Gastroesophageal sphincter (tissue), 3 donors: ENCODE data around the gene HS1BP3.

Experiments
- CTCF ChIP-seq, 4 experiments: fragments of 200-600 bp in 2 of 4; fragments of 450-650 bp in 2 of 4; sonication (generic) in 1 of 4; IDR thresholded peaks; one replicate each; pipeline ENCODE4 v1.5.1; 2017 to 2019; ENCODE audit warnings: antibody characterized with exemption in 4 of 4, mild to moderate bottlenecking in 2 of 4, moderate library complexity in 2 of 4
- EP300 ChIP-seq: sonication (generic); formaldehyde crosslinking; IDR thresholded peaks from one replicate; pipeline ENCODE4 v1.6.1; 2017; ENCODE audit warnings: antibody characterized with exemption, mild to moderate bottlenecking
- POLR2AphosphoS5 ChIP-seq: sonication (generic); formaldehyde crosslinking; IDR thresholded peaks from one replicate; pipeline ENCODE4 v1.6.1; 2017; ENCODE audit warnings: antibody characterized with exemption

- TF ChIP-seq CTCF (IDR thresholded peaks at IDR 0.05) (no peak), POLR2AphosphoS5 (no peak), EP300 (no peak)
Observed at GRCh38 chr2:20651731-20652099, 817 bp upstream of the HS1BP3 start.
